Cardiac septum (tissue), 1 donor: Measurements from ENCODE around the gene MOB3B. TPM values are rescaled to one million over a fixed set of nuclear protein-coding genes. Genes with fewer than 3 reads are reported as not detected.

Experiments used
- DNase-seq: peaks from one replicate; pipeline ENCODE4 v3.0.0-alpha.2; 2020; ENCODE audit warnings: low spot score
- intact Hi-C: fragments of 100-400 bp; cut with DNase I; formaldehyde crosslinking; loops from one replicate; pipeline ENCODE4 v1.14.0; 2022
- total RNA-seq: library from RNA; stranded (reverse); fragmentation: NEBNext Ultra II Directional; extraction: Animal tissue kit (Norgen Biotek cat#: 25700); gene quantifications from one replicate; pipeline ENCODE4 v1.2.1, GENCODE V29; 2021
- donor health status: DM: no; HTN: no; CAD: no.

MOB3B gene
- total RNA-seq, 1 donor from 2014 or later: 0.51 TPM

- DNase-seq: no peak
- intact Hi-C loops: no loop called here
These were observed 248.8 kb downstream of the MOB3B start for GRCh38 chr9:27280860-27281259.

- DNase-seq: no peak
- intact Hi-C loops: no loop called here
These were observed 249.4 kb downstream of the MOB3B start for GRCh38 chr9:27280249-27280648.

GRCh38 chr9:27279611-27280010, 250.0 kb downstream of the MOB3B start:
- intact Hi-C loops: no loop called here
- DNase-seq: no peak

DNA sequence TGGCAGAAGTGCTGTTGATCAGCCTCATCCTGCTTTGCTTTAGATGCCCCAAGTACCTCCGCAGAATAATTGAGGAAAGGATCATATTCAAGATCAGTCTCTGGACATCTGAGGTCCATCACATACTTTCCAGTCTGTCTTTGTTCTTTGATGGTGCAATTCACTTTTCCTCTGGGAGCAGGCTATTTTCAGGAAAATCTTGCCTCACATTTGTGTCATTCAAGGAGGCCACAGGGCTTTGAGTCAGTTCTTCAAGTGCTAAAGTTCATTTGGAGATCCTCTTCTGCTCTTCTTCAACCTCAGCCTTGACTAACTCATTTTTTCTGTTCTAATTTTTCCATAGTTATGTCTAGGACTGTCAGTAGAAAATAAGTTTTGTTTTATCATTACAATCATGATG, 251.2 kb downstream of the MOB3B start:
- DNase-seq: no peak
- intact Hi-C loops: no loop called here

DNA sequence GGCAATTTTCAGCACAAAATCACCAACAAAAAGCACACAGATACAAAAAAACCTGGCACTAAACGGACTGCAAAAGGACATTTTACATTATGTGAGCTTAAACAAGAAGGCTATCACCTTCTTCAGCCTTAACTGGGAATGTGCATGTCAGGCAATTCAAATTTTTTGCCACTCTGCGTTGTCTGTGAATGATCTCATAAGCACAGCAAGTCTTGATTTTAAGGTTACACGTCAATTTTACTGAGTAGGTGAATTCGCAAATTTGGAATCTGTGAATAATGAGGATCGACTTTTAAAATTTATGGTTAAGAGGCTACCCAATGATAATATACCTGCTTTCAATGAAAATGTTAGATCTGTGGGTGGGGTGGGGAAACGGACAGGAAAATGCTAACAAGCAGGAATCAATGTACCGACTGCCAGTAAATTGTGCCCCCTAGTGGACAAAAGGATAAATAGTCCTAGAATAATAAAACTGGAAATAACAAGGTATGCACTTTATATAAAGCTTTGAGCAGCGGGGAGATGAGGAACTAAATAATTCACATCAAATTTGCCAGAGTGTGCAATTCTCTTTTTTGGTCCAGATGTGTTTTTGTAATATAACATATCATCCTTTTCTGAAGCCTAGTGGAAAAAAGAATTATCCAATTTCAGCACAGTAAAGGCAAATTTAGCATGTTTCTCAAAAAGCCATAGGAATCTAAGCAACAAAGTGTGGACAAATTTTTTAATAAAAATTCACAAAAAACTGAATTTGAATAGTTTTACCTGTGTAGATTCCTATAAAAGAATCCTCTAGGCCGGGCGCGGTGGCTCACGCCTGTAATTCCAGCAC, 253.2 kb downstream of the MOB3B start:
- no peak for DNase-seq
- intact Hi-C loops: loop anchor here (2.0 kb wide), 1 partner anchor 242 kb away; no protein-coding TSS in a partner anchor

Other genes with a start within 250 kb of the MOB3B start
- not detected for gene EQTN, start 232.7 kb downstream of the MOB3B start, total RNA-seq
- not detected for gene IFNK, start 5.5 kb downstream of the MOB3B start, total RNA-seq
- 11.4 TPM for gene C9orf72, start 43.7 kb upstream of the MOB3B start, total RNA-seq